HUES6 (cell line): ENCODE results near the gene LMO2.

Experiments used
- H3K27ac ChIP-seq: 2 replicates; pipeline ENCODE4 v1.7.0; 2013; ENCODE audit warnings: low read depth, mild to moderate bottlenecking, low read length, inconsistent platforms
- H3K27me3 ChIP-seq: 2 replicates; pipeline ENCODE4 v1.6.1; 2013; ENCODE audit warnings: low read length; ENCODE audit not compliant: control insufficient read depth, insufficient read depth
- H3K36me3 ChIP-seq: 2 replicates; pipeline ENCODE4 v1.6.1; 2013; ENCODE audit warnings: low read length; ENCODE audit not compliant: control insufficient read depth, insufficient read depth
- H3K4me1 ChIP-seq: 2 replicates; pipeline ENCODE4 v1.6.1; 2013; ENCODE audit warnings: low read length; ENCODE audit not compliant: control insufficient read depth, insufficient read depth
- H3K4me3 ChIP-seq: 2 replicates; pipeline ENCODE4 v1.5.1; 2013; ENCODE audit warnings: low read depth, low read length
- H3K9ac ChIP-seq: one replicate; pipeline ENCODE4 v1.6.1; 2013; ENCODE audit warnings: mild to moderate bottlenecking, low read length
- H3K9me3 ChIP-seq: 2 replicates; pipeline ENCODE4 v1.6.1; 2013; ENCODE audit warnings: low read depth, low read length; ENCODE audit not compliant: control insufficient read depth, insufficient read depth

Gene LMO2

DNA sequence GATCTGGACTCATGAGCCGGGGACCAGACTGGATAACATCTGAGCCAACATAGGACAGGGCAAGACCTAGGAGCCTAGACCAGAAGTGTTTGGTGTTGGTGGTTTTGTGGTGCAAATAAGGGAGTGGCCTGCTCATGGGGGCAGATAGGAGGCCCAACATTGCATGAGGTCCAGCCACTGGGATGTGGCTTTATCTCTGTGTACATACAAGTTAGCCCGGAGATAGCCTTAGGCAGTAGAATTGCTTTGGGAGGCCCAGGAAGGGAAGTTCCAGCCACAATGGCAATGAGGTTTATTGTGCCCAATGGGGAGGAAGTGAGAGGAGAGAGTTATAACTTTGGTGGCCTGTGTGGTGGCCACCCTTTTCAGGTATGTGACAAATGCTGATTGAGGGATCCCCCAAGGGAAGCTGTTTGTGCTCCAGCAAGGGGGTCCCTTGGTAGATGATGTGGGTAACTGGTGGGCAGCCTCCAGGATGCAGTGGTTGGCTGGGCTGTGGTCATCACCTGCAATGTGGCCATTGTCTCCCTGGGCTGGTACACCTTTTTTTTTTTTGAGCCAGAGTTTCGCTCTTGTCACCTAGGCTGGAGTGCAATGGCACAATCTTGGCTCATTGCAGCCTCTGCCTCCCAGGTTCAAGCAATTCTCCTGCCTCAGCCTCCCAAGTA, 6.4 kb downstream of the LMO2 start:
- no peak overlapping the region for H3K4me3 ChIP-seq
- H3K27me3 ChIP-seq = no peaks in the 10 kb centered on the region
- H3K27ac ChIP-seq = no peak overlapping the region
- no peak overlapping the region for H3K9ac ChIP-seq
- H3K9me3 ChIP-seq = no peaks in the 10 kb centered on the region
- no peaks in the 10 kb centered on the region for H3K4me1 ChIP-seq
- no peaks in the 10 kb centered on the region for H3K36me3 ChIP-seq

DNA sequence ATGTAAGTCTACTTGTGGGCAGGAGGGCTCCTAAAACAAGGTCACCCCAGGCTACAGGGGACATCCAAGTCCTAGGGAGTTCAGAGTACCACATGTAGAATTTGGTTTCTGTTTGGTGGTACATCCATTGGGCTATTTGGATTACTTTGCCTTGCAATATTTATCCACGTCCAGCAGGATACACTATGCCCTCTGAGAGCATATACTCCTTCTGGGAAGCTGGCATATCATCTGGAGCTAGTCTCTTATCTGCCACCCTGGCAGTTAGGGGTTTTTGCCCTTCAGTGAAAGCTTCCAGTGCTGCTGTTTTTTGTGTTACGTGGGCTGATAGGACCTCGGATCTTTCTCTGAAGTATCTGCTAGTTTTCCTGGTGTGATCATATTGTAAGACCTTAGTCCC, 7.3 kb downstream of the LMO2 start:
- H3K9ac ChIP-seq = no peak overlapping the region
- no peaks in the 10 kb centered on the region for H3K36me3 ChIP-seq
- H3K27me3 ChIP-seq = no peaks in the 10 kb centered on the region
- H3K4me3 ChIP-seq = no peak overlapping the region
- H3K4me1 ChIP-seq = no peaks in the 10 kb centered on the region
- H3K9me3 ChIP-seq = no peaks in the 10 kb centered on the region
- H3K27ac ChIP-seq = no peak overlapping the region

DNA sequence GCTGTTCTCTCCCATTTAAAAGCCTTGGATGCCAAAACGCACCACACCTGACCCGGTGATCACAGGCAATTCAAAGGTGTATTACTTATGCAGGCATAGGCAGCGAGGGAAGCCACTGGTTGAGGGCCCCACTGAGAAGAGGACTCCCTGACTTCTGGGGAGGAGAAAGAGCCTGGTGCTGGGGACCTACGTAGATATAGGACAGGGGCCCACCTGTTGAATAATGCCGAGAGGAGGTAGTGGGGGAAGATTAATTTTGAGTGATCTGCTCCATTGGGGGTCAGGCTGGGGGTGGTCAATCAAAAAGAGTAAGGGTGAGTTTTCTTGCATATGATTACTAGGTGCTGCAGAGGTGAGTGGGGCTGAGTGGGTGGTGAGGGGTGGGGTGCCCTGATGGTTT, 7.8 kb downstream of the LMO2 start:
- no peaks in the 10 kb centered on the region for H3K9me3 ChIP-seq
- no peaks in the 10 kb centered on the region for H3K36me3 ChIP-seq
- no peak overlapping the region for H3K9ac ChIP-seq
- H3K4me1 ChIP-seq = no peaks in the 10 kb centered on the region
- no peaks in the 10 kb centered on the region for H3K27me3 ChIP-seq
- H3K27ac ChIP-seq = no peak overlapping the region
- no peak overlapping the region for H3K4me3 ChIP-seq

DNA sequence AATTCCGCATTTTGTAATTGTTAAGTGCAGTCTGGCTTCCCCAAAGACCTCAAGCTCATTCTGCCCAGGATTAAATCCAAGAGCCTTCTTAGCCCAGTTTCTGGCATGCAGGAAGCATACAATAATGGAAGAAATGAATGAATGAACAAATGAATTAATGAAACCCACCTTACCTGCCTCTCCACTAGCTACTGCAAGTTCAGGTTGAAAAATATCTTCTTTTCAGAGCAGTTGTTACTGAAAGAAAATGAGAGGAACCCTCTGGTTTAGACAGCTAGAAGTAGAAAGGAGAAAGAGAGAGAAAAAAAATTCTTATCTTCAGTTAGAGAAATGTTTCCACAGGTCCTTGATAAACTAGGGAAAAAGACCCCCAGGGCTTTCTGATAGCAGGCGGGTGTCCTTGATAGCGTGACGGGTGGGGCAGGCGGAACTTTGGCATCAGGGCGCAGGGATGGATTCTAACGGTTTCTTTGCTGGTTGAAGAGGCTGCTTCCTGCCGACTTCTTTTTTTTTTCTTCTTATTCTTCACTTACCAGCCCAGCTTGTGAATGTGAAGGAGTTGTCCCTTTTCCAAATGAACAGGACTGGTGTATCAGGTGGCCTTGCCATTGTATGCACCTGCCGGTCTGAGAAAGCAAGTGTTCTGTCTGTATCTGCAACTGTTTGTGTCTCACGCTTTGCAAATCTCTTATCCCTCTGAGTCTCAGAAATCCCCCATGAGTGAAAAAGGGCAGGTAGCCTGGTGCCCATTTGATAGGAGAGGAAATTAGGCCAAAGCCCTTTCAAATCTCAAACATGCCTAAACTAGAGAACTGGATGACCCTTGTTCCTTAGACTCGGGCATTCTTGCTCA, 10.0 kb downstream of the LMO2 start:
- H3K4me3 ChIP-seq = no peak overlapping the region
- H3K9ac ChIP-seq = no peak overlapping the region
- no peaks in the 10 kb centered on the region for H3K9me3 ChIP-seq
- H3K27me3 ChIP-seq = no peaks in the 10 kb centered on the region
- no peaks in the 10 kb centered on the region for H3K4me1 ChIP-seq
- H3K27ac ChIP-seq = no peak overlapping the region
- H3K36me3 ChIP-seq = no peaks in the 10 kb centered on the region

DNA sequence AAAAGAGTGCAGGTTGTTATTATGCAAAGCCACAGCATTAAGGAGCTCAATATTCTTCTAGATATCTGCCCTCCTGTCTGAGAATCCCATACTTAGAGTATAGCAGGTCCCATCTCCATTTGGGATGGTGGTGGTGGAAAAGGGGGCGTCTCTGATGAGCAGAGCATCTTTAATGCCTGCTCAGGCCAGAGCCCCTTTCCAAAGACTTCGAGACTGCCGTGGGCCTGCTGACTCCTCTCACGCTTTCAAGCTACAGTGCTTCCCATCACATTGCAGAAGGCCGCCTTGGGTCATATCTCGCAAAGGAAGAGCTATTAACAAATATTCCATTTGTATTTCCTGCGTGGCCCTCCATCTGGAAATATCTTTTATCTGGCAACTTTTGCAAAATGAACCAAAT, 10.9 kb downstream of the LMO2 start:
- H3K27me3 ChIP-seq = no peaks in the 10 kb centered on the region
- H3K36me3 ChIP-seq = no peaks in the 10 kb centered on the region
- H3K4me1 ChIP-seq = no peaks in the 10 kb centered on the region
- no peak overlapping the region for H3K27ac ChIP-seq
- no peaks in the 10 kb centered on the region for H3K9me3 ChIP-seq
- no peak overlapping the region for H3K4me3 ChIP-seq
- H3K9ac ChIP-seq = no peak overlapping the region

DNA sequence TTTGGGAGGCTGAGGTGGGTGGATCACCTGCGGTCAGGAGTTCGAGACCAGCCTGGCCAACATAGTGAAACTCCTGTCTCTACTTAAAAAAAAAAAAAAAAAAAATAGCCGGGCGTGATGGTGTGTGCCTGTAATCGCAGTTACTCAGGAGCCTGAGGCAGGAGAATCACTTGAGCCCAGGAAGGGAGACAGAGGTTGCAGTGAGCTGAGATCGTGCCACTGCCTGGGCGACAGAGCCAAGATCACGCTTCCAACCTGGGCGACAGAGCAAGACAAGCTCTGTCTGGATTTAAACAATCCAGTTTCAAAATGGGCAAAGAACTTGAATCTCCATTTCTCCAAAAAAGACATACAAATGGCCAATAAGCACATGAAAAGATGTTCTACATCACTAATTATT, 12.5 kb downstream of the LMO2 start:
- H3K27ac ChIP-seq = no peak overlapping the region
- H3K9ac ChIP-seq = no peak overlapping the region
- H3K27me3 ChIP-seq = 0 out of 2 replicates have a peak, but pooled peaks cover under 1% of the 10 kb centered on the region
- H3K4me1 ChIP-seq = no peaks in the 10 kb centered on the region
- no peak overlapping the region for H3K4me3 ChIP-seq
- H3K36me3 ChIP-seq = no peaks in the 10 kb centered on the region
- no peaks in the 10 kb centered on the region for H3K9me3 ChIP-seq

DNA sequence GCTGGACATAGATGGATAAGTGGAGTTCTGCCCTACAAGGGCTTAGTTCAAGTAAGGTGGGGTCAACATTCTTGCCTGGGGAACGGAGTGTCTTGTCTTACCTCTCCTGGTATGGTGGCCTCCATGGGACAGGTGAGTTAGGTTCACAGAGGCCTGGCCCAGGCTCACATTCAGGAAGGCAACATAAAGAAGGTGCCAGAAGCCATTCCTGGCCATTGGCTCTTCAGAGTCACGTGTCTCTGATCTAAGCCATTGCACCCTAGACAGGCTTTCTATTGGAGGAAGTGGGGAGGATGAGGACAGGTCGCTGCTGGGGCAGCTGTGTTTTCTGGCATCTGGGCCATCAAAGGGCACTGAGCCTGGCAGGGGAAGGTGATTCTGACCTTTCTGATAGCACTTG, 14.8 kb downstream of the LMO2 start:
- Histone ChIP-seq H3K36me3 (no peaks in the 10 kb centered on the region), H3K4me1 (no peaks in the 10 kb centered on the region), H3K9ac (no peak overlapping the region), H3K9me3 (no peaks in the 10 kb centered on the region), H3K27ac (no peak overlapping the region), H3K4me3 (no peak overlapping the region), H3K27me3 (peaks cover 7% of the 10 kb centered on the region; the same call in 1 of the 2 replicates)

DNA sequence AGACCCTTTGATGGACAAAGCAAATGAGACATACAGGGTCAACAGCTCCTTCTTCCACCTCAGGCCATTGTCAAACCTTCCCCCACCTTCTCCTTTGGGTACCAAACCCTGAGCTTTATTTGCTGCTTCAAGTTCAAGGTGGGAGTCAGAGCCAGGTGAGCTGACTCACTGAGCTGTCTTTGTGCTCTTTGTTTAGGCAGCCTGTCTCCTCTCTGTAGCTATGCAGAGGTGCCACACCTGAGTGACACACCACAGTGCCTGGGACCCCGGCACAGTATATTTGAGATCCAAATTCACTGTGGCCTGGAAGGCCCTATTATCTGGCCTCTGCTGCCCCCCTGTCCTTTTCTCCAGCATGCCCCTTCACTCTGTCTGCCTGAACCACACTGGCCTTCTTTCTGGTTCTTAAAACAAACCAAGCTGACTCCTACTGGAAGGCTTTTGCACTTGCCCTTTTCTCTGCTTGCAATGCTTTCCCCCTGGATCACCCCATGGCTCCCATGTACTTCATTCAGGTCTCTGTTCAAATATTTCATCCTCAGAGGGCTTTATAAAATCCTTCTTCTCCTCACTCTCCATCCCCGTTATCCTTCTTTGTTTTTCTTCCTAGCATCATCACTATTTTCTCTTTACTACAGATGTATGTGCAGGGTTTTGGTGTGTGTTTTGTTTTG, 16.1 kb downstream of the LMO2 start:
- Histone ChIP-seq H3K4me1 (peaks cover 2% of the 10 kb centered on the region; the same call in 1 of the 2 replicates), H3K4me3 (no peak overlapping the region), H3K36me3 (no peaks in the 10 kb centered on the region), H3K9me3 (no peaks in the 10 kb centered on the region), H3K27me3 (peaks cover 17% of the 10 kb centered on the region), H3K27ac (no peak overlapping the region), H3K9ac (no peak overlapping the region)

DNA sequence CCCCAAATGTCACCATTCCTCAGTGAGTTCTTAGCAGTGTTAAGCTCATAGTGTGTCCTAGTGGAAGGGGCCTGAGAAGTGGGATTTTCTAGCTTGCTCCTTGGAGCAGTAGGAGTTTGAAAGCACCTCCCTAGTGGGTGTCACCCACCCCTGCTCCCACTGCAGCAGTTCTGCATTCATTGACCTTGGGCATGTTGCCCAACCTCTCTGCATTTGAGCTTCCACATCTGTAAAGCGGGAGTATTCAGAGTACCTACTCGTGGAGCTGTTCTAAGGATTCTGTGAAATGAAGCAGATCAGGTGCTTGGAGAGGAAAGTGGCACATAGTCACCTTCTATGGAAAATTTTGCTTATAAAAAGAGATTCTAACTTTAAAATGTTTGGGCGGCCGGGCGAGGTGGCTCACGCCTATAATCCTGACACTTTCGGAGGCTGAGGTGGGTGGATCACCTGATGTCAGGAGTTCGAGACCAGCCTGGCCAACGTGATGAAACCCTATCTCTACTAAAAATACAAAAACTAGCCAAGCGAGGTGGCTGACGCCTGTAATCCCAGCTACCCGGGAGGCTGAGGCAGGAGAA, 16.9 kb downstream of the LMO2 start:
- Histone ChIP-seq H3K9me3 (no peaks in the 10 kb centered on the region), H3K4me1 (peaks cover 5% of the 10 kb centered on the region; the same call in 1 of the 2 replicates), H3K27me3 (peaks cover 24% of the 10 kb centered on the region), H3K27ac (no peak overlapping the region), H3K9ac (no peak overlapping the region), H3K4me3 (no peak overlapping the region), H3K36me3 (no peaks in the 10 kb centered on the region)

DNA sequence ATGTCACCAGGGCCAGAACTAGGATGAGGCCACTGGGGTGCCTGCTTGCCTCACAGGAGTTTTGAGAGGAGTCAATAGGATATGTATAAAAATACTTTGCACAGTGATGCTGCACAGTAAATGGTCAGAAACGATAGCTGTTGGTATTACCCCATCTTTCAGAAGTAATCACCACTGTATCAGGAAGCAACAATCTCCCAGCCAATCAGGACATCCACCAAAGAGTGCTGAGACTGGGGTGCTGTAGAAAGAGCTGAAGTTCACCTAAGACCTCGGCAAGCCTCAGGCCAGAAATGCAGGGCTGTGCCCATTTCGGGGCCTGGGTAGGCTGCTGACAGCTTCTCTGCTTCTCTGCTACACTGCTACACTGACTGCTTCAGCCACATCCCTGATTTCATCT, 17.4 kb downstream of the LMO2 start:
- Histone ChIP-seq H3K36me3 (no peaks in the 10 kb centered on the region), H3K4me1 (peaks cover 5% of the 10 kb centered on the region; the same call in 1 of the 2 replicates), H3K9ac (no peak overlapping the region), H3K9me3 (no peaks in the 10 kb centered on the region), H3K4me3 (no peak overlapping the region), H3K27me3 (peaks cover 30% of the 10 kb centered on the region), H3K27ac (no peak overlapping the region)
